Measurements from ENCODE around the gene NCAM2. TPM values are rescaled to one million over a fixed set of nuclear protein-coding genes. Genes with fewer than 3 reads are reported as not detected.

NCAM2 gene
- polyA plus RNA-seq, 1 donor from 2014 or later: 9.8 TPM

- no peak overlapping the region for H3K9ac ChIP-seq (ENCODE audit: low read length)
- TF ChIP-seq MXI1 (conservative IDR thresholded peaks at IDR 0.05; ENCODE audit: poor library complexity, severe bottlenecking) (no peak), EP300 (conservative IDR thresholded peaks at IDR 0.05; ENCODE audit: poor library complexity, severe bottlenecking) (no peak), CTCF (IDR thresholded peaks at IDR 0.05; ENCODE audit: poor library complexity, severe bottlenecking) (no peak), REST (IDR thresholded peaks at IDR 0.05; ENCODE audit: borderline replicate concordance) (no peak), EZH2 (IDR thresholded peaks at IDR 0.05; ENCODE audit: borderline replicate concordance, insufficient read depth, low read length, poor library complexity, severe bottlenecking) (no peak), POLR2AphosphoS5 (IDR thresholded peaks at IDR 0.05) (no peak), TAF1 (IDR thresholded peaks at IDR 0.05; ENCODE audit: low read depth) (no peak), RAD21 (conservative IDR thresholded peaks at IDR 0.05) (no peak), SMC3 (conservative IDR thresholded peaks at IDR 0.05; ENCODE audit: poor library complexity) (no peak)
- H2AFZ ChIP-seq (ENCODE audit: low read depth, low read length): no peak overlapping the region
- no peak overlapping the region for H3K4me2 ChIP-seq (ENCODE audit: low read length)
- H3K4me3 ChIP-seq (ENCODE audit: low read length): no peak overlapping the region
- no peak overlapping the region for H3K27ac ChIP-seq (ENCODE audit: low read length)
- no peaks in the 10 kb centered on the region for H4K20me1 ChIP-seq (ENCODE audit: insufficient read depth)
- H3F3A ChIP-seq (ENCODE audit: insufficient read depth, low read length, poor library complexity, severe bottlenecking): no peaks in the 10 kb centered on the region
- H3K9me3 ChIP-seq (ENCODE audit: low read length): no peaks in the 10 kb centered on the region
- H3K36me3 ChIP-seq (ENCODE audit: insufficient read depth, low read length): no peaks in the 10 kb centered on the region
- no peaks in the 10 kb centered on the region for H3K27me3 ChIP-seq (ENCODE audit: insufficient read depth, low read depth, low read length)
- no peaks in the 10 kb centered on the region for H3K79me2 ChIP-seq (replicated peaks; ENCODE audit: insufficient read depth, low read length)
- H3K9me2 ChIP-seq (ENCODE audit: insufficient read depth, low read length): no peaks in the 10 kb centered on the region
Measured at GRCh38 chr21:21196848-21197247, 198.6 kb downstream of the NCAM2 start.

DNA sequence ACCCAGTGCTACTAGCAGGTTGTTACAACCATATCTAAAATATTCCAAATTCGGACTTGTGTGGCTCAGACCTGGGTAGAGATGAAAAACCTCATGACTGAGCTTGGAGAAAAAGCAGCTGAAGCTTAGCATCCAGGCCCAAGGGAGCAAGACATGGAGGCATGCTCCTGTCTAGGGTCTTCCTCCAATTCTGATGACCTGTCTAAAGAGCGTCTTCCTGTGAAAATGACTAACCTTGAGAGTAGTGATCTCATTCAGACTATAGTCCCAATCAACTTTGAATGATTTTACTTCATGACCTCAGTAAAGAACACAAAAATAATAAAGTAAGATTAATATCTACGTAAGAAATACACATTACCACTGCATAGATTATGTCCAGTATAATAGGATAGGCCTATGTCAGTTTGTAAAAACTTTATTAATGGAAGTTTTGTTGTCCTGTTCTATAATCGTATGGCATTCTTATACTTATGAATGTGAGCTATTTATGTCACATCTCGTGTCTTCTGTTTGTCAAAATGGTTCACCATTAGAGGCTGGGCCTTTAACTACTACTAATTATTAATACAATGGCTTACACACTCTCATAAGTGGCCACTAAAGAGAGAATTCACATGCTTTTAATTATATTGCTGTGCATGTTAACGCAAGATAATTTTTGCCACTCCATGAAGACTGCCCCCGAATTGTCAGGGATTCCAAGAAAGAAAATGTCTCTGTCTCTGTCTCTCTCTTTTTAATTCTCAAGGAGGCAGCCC lies 201.3 kb downstream of the NCAM2 start:
- no peaks in the 10 kb centered on the region for H3K9me3 ChIP-seq (ENCODE audit: low read length)
- H3K27me3 ChIP-seq (ENCODE audit: insufficient read depth, low read depth, low read length): no peaks in the 10 kb centered on the region
- H4K20me1 ChIP-seq (ENCODE audit: insufficient read depth): no peaks in the 10 kb centered on the region
- H3K79me2 ChIP-seq (replicated peaks; ENCODE audit: insufficient read depth, low read length): no peaks in the 10 kb centered on the region
- no peak overlapping the region for H2AFZ ChIP-seq (ENCODE audit: low read depth, low read length)
- no peak overlapping the region for H3K4me3 ChIP-seq (ENCODE audit: low read length)
- H3F3A ChIP-seq (ENCODE audit: insufficient read depth, low read length, poor library complexity, severe bottlenecking): no peaks in the 10 kb centered on the region
- H3K27ac ChIP-seq (ENCODE audit: low read length): no peak overlapping the region
- H3K4me2 ChIP-seq (ENCODE audit: low read length): no peak overlapping the region
- H3K9me2 ChIP-seq (ENCODE audit: insufficient read depth, low read length): no peaks in the 10 kb centered on the region
- H3K36me3 ChIP-seq (ENCODE audit: insufficient read depth, low read length): no peaks in the 10 kb centered on the region
- H3K9ac ChIP-seq (ENCODE audit: low read length): no peak overlapping the region
- TF ChIP-seq EP300 (conservative IDR thresholded peaks at IDR 0.05; ENCODE audit: poor library complexity, severe bottlenecking) (no peak), RAD21 (conservative IDR thresholded peaks at IDR 0.05) (no peak), SMC3 (conservative IDR thresholded peaks at IDR 0.05; ENCODE audit: poor library complexity) (no peak), POLR2AphosphoS5 (IDR thresholded peaks at IDR 0.05) (no peak), CTCF (IDR thresholded peaks at IDR 0.05; ENCODE audit: poor library complexity, severe bottlenecking) (no peak), REST (IDR thresholded peaks at IDR 0.05; ENCODE audit: borderline replicate concordance) (no peak), TAF1 (IDR thresholded peaks at IDR 0.05; ENCODE audit: low read depth) (no peak), MXI1 (conservative IDR thresholded peaks at IDR 0.05; ENCODE audit: poor library complexity, severe bottlenecking) (no peak), EZH2 (IDR thresholded peaks at IDR 0.05; ENCODE audit: borderline replicate concordance, insufficient read depth, low read length, poor library complexity, severe bottlenecking) (no peak)
